H1 (cell line): Measurements from ENCODE around the gene DOCK10.

Experiments
- JUN ChIP-seq: IDR thresholded peaks from 2 replicates; pipeline ENCODE4 v1.6.1; 2011; ENCODE audit warnings: low read depth, mild to moderate bottlenecking, improper control_type of control experiment, low read length
- POLR2A ChIP-seq, 2 experiments: IDR thresholded peaks; 1 replicate in 1 of 2; 2 replicates in 1 of 2; pipeline ENCODE4 v1.6.1; 2011; ENCODE audit warnings: low read depth in 2 of 2, low read length in 2 of 2, mild to moderate bottlenecking in 2 of 2; ENCODE audit errors: control extremely low read depth in 1 of 2
- POLR2AphosphoS5 ChIP-seq: IDR thresholded peaks from 2 replicates; pipeline ENCODE4 v1.6.1; 2011; ENCODE audit warnings: low read depth, low read length
- RXRA ChIP-seq: IDR thresholded peaks from 2 replicates; pipeline ENCODE4 v1.6.1; 2011; ENCODE audit warnings: low read depth, mild to moderate bottlenecking, low read length, moderate library complexity; ENCODE audit not compliant: insufficient read depth
- SUZ12 ChIP-seq: fragments of 200-600 bp; sonication (generic); IDR thresholded peaks from 2 replicates; pipeline ENCODE4 v1.6.1; 2012; ENCODE audit warnings: mild to moderate bottlenecking, inconsistent platforms, low read length, moderate library complexity, mixed read lengths
- TF ChIP-seq, protein P1 (sequence below), 3 experiments: IDR thresholded peaks; 1 replicate in 2 of 3; 2 replicates in 1 of 3; pipeline versions ENCODE4 v1.5.1 to v1.6.1; 2011; ENCODE audit warnings: low read length in 3 of 3, mild to moderate bottlenecking in 3 of 3, inconsistent platforms in 2 of 3, low read depth in 1 of 3, moderate library complexity in 1 of 3; ENCODE audit not compliant: insufficient read depth in 1 of 3; ENCODE audit errors: control extremely low read depth in 1 of 3

DNA sequence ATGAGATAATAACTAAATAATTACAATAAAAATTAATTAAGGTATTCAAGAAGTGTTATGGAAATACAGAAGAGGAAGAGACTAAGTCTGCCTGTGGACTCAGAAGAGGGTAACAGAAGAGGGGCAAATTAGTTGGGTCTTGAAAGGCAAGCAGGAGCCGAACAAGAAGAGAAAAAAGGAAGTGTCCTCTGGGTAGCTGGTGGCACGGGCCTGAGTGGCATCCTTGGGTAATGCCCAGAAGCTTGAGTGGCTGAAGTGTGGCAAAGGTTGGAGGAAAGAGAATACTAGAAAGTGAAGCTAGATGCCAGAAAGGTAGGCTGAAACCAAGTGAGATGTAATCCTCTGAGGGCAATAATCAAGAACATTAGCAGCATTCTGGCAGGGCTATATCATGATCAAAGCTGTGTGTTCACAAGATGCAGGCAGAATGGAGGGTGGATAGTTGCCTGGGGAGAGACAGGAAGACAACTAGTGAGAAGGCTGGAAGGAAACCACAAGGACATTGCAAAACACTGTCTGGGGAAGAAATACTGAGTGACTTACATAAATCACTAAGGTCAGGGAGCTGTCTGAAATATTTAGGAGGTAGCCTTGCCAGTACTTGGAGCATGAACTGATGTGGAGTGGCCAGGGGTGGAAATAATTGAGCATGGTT lies 16.2 kb downstream of the DOCK10 start:
- no peak for TF ChIP-seq RXRA
- TF ChIP-seq SUZ12: no peak
- TF ChIP-seq JUN: no peak
- TF ChIP-seq, protein P1, sequence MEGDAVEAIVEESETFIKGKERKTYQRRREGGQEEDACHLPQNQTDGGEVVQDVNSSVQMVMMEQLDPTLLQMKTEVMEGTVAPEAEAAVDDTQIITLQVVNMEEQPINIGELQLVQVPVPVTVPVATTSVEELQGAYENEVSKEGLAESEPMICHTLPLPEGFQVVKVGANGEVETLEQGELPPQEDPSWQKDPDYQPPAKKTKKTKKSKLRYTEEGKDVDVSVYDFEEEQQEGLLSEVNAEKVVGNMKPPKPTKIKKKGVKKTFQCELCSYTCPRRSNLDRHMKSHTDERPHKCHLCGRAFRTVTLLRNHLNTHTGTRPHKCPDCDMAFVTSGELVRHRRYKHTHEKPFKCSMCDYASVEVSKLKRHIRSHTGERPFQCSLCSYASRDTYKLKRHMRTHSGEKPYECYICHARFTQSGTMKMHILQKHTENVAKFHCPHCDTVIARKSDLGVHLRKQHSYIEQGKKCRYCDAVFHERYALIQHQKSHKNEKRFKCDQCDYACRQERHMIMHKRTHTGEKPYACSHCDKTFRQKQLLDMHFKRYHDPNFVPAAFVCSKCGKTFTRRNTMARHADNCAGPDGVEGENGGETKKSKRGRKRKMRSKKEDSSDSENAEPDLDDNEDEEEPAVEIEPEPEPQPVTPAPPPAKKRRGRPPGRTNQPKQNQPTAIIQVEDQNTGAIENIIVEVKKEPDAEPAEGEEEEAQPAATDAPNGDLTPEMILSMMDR (IDR thresholded peaks at IDR 0.05; ENCODE audit: control extremely low read depth in 1 of 3, insufficient read depth in 1 of 3, low read depth in 1 of 3, low read length in 3 of 3): no peak
- no peak for TF ChIP-seq POLR2AphosphoS5
- no peak for TF ChIP-seq POLR2A (IDR thresholded peaks at IDR 0.05; ENCODE audit: control extremely low read depth in 1 of 2, low read depth in 2 of 2, low read length in 2 of 2)
